Activated naive CD4-positive, alpha-beta T cell (primary cell): Measurements from ENCODE around the gene AKAP17A.
"Not testable (repeated sequence)": the region's sequence is repeated elsewhere in the genome, so short reads cannot be mapped to it uniquely, and the experiment has no call there.

Source experiments
- DNase-seq, 4 experiments: peaks; one replicate each; lab custom pipeline; 2025; lab: John Stamatoyannopoulos, UW

The AKAP17A gene, protein sequence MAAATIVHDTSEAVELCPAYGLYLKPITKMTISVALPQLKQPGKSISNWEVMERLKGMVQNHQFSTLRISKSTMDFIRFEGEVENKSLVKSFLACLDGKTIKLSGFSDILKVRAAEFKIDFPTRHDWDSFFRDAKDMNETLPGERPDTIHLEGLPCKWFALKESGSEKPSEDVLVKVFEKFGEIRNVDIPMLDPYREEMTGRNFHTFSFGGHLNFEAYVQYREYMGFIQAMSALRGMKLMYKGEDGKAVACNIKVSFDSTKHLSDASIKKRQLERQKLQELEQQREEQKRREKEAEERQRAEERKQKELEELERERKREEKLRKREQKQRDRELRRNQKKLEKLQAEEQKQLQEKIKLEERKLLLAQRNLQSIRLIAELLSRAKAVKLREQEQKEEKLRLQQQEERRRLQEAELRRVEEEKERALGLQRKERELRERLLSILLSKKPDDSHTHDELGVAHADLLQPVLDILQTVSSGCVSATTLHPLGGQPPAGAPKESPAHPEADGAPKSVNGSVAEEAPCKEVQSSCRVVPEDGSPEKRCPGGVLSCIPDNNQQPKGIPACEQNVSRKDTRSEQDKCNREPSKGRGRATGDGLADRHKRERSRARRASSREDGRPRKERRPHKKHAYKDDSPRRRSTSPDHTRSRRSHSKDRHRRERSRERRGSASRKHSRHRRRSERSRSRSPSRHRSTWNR

DNA sequence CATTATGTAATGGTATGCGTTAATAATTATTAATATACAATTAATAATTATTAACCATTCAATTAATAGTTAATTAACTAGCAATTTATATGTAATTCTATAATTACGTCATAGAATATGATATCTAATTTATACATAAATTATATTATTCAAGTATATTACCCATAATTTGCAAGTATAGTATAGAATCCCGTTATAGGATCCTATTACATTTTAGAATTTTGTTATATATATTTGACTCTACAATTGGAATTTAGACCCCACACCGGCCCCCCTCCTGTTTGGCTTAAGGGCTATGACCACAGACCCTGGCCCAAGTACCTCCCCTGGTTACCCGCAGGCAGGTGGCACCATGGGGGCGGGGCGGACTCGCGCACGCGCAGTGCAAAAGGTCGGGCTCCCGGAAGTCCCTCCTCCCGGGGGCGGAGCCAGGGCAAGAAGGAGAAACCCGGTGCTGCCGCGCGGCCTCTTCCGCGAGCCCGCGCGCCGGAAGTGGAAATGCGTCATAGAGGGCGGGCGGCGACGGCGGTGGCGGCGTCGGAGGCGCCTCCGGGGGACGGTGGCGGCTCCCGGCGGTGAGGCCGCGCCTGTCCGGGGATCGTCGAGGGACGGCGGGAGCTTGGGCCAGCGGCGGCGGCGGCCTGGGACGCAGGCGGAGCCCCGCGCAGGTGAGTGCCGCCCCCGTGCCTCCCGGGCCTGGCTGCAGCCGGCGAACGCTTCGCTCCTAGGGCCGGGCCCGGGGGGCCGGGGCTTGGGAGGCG lies at the start of gene AKAP17A:
TSS of gene AKAP17A (plus strand) at position 503 of the 761 bp plus-strand sequence. CDS start 1,859 bp downstream, outside the sequence.
- peak; percentile 95 to 98 (median 97) for DNase-seq

DNA sequence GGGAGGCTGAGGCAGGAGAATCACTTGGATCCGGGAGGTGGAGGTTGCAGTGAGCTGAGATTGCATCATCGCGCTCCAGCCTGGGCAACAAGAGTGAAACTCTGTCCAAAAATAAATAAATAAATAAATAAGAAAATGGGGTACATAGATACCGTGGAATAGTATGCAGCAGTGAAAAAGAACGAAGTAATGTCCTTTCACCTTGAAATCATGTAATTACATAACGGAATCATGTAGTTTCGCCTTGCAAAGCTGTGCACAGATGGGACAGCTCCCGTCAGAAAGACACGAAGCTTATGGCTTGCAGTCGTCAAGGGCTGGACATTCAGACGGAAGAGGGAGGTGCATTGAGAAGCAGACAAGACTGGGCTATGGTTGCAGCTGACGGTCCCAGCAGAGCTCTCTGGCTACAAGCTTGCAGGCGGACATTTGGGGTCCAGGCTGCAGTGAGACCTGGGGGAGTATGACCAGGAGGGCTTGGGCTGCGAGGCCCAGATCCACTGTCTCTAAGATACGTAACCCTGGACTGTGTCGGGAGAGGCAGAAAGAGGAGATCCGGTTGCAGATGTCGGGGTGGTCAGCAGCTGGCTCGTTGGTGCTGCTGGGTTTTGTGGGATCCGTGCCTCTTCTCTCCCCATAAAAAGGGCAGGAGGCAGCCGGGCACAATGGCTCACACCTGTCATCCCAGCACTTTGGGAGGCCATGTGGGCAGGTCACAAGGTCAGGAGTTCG lies 48.2 kb upstream of the AKAP17A start:
- no peak for DNase-seq

DNA sequence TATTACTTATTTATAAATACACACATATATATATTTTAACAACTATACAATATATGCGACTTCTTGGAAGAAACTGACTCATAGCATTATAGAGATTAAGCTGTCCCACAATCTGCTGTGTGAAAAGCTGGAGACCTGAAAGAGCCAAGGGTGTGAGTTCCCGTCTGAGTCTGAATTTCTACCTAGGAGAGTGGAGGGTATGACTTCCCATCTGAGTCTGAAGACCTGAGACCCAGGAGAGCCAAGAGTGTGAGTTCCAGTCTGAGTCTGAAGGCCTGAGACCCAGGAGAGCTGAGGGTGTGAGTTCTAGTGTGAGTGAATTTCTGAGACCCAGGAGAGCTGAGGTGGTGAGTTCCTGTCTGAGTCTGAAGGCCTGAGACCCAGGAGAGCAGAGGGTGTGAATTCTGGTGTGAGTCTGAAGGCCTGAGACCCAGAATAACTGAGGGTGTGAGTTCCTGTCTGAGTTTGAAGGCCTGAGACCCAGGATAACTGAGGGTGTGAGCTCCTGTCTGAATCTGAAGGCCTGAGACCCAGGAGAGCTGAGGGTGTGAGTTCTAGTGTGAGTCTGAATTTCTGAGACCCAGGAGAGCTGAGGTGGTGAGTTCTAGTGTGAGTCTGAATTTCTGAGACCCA lies 45.5 kb upstream of the AKAP17A start:
- no peak for DNase-seq

DNA sequence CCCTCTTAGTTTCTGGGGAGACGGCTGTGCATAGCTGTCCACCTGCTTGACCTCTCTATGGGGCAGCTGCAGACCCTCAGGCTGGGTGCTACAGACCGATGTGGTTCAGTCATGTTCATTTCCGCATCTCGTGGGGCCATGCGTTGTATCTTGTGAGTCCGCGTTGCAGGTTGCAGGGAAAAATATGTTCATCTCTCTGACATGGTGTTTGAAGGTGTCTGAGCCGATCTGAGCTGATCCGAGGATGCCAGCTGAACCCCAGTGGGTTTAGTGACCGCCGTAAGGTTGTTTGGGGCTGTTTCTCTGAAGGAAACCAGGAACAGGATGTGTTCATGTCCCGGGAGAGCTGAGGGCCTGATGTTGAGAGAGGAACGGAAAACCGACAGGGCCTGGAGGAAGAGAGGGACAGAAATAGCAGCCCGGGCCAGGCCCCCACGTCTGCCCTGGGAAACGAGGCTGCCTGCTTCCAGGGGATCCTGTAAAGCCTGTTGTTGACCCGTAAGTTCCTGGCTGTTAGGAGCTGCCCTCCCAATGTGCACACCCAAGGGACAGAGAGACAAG lies 44.6 kb upstream of the AKAP17A start:
- no peak for DNase-seq

DNA sequence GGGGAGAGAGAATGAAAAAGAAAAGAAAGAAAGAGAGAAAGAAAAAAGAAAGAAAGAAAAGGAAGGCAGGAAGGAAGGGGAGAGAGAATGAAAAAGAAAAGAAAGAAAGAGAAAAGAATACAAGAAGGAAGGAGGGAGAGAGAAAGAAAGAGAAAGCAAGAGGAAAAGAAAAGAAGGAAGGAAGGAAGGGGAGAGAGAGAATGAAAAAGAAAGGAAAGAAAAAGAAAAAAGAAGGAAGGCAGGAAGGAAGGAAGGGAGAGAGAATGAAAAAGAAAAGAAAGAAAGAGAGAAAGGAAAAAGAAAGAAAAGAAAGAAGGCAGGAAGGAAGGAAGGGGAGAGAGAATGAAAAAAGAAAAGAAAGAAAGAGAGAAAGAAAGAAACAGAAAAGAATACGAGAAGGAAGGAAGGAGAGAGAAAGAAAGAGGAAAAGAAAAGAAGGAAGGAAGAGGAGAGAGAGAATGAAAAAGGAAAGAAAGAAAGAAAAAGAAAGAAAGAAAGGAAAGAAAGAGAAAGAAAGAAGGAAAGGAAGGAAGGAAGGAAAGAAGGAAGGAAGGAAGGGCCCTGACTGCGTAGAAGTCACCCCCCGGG lies 39.4 kb upstream of the AKAP17A start:
- DNase-seq: no peak

DNA sequence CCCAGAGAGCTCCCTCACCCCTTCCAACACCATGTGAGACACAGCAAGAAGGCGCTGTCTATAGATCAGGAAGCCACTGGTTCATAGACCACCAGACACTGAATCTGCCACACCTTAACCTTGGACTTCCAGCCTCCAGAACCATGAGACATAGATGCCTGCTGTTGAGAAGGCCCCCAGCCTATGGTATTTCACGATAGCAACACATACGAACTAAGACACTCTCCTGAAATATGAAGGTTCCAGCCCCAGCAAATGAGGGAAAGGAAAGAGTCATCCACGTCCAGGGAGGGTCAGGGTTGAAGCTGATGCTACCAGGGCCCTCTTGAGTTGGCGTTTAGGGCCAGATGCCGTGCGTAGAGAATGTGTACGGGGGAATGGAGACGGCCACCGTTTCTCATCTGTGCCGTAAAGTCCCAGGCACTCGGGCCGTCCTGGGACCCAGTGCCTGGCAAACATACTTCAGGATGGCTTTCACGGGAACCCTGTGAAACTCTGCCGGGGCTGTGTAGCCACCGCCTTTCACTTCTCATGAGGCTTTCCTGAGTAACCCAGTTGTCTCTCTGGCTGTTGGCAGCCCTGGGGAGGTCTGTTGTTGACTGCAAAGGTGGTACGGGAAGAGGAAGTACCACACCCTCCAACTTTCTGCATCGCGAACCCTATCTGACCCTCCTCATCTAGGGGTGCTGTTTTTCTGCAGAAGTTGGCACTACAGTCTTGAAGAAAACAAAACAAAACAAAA lies 36.8 kb upstream of the AKAP17A start:
- DNase-seq: peak in 2 of 4 experiments; percentile 58 to 59

DNA sequence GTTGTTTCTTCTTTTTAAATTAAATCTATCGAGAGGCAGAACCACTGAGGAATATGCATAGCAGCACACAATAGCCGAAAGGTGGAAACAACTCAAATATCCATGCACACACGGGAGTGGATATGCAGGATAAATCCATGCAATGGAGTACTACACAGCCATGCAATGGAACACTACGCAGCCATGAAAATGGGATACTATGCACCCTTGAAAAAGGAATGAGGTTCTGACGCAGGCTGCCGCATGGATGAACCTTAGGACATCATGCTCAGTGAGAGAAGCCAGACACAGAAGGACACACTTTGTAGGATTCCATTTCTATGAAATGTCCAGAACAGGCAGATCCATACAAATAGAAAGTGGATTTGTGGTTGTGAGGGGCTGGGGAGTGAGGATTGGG lies 36.0 kb upstream of the AKAP17A start:
- no peak for DNase-seq

DNA sequence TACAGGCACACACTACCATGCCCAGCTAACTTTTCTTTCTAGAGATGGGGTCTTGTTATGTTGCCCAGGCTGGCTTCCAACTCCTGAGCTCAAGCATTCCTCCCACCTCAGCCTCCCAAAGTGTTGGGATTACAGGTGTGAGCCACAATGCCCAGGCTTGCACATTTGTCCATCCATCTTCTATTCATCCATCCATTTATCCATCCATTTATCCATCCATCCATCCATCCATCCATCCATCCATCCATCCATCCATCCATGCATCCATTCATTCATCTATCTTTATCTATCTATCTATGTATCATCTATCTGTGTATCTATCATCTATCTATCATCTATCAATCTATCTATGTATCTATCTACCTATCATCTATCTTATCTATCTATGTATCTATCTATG lies 34.0 kb upstream of the AKAP17A start:
- DNase-seq: not testable (repeated sequence)

DNA sequence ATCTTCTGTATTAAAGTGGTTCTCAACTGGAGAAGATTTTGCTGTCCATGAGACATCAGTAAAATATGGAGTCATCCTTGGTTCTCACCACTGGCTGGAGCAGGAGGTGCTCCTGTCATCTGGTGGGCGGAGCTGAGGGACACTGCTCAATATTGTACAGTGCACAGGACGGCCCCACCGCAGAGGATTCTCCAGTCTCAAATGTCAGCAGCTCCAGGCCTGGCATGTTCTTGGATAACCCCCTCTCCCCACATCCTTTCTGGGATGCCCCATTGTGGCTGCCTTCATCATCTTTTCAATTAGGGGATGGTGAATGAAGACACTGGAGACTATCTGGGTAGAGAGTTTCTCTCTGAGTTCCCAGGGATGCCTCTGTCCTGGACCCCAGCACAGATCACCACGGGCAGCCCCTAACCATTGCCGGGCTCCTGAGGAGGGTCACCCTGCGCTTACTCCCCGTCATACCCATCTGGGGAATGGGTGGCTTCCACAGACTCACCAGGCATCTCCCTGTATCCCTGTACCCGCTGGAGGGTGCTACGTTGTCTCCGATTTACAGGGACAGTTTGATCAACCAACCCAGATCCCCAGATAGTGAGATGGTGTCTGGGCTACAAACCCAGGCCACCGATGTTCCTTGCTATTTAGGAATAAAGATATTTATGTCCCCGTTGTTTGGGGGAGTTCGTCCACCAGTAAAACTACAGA lies 32.5 kb upstream of the AKAP17A start:
- no peak for DNase-seq

DNA sequence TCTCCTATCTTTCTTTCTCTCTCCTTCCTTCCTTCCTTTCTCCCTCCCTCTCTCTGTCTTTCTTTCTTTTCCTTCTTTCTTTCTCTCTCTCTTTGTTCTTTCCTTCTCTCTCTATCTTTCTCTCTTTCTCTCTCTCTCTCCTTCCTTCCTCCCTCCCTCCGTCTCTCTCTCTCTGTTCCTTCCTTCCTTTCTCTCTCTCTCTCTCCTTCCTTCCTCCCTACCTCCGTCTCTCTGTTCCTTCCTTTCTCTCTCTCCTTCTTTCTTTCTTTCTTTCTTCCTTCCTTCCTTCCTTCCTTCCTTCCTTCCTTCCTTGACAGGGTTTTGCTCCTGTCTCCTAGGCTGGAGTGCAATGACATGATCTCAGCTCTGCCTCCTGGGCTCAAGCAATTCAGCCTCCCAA lies 30.2 kb upstream of the AKAP17A start:
- DNase-seq: no peak

DNA sequence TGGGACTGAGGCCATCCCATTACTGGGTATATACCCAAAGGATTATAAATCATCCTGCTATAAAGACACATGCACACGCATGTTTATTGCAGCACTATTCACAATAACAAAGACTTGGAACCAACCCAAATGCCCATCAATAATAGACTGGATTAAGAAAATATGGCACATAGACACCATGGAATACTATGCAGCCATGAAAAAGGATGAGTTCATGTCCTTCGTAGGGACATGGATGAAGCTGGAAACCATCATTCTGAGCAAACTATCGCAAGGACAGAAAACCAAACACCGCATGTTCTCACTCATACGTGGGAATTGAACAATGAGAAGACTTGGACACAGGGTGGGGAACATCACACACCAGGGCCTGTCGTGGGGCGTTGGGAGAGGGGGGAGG lies 27.3 kb upstream of the AKAP17A start:
- not testable (repeated sequence) for DNase-seq

DNA sequence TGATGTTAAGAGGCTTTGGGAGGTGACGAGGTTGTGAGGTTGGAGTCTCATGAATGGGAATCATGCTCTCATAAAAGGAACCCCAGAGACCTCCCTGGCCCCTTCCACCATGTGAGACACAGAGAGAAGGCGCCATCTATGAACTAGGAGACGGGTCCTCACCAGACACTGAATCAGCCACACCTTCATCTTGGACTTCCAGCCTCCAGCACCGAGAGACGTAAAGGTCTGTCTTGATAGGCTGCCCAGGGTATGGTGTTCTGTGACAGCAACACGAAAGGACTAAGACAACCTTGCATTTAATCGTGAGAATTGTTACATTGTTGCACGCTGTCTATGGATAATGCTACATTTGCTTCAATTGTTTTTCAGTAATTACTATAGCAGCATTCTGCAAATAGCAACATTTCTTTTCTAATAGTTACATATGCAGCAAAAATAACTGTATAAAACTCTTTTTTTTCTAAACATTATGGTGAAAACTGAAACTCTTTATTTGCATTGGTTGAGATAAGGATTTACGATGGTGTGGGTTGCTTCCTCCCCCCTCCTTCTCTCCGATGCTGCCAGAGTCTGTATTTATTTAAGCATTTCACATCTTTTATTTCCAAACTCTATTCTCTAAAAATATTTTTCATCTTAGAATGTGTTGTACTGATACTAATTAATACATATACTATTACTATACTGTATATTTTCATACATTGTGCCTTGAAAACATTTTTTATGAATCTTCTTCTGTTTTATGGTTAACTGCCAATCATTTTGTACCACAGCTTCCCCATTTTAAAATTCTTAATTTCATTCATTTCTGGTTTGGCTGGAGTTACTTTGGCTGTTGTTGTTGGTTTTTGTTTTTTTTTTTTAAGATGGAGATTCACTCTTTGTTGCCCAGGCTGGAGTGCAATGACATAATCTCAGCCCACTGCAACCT lies 26.4 kb upstream of the AKAP17A start:
- no peak for DNase-seq

DNA sequence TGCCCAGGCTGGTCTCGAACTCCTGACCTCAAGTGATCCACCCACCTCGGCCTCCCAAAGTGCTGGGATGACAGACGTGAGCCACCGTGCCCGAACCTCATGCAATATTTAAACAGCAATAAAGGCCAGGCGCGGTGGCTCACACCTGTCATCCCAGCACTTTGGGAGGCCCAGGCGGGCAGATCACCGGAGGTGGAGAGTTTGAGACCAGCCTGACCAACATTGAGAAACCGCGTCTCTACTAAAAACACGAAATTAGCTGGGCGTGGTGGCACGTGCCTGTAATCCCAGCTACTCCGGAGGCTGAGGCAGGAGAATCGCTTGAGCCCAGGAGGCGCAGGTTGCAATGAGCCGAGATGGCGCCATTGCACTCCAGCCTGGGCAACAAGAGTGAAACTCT lies 17.2 kb upstream of the AKAP17A start:
- not testable (repeated sequence) for DNase-seq

DNA sequence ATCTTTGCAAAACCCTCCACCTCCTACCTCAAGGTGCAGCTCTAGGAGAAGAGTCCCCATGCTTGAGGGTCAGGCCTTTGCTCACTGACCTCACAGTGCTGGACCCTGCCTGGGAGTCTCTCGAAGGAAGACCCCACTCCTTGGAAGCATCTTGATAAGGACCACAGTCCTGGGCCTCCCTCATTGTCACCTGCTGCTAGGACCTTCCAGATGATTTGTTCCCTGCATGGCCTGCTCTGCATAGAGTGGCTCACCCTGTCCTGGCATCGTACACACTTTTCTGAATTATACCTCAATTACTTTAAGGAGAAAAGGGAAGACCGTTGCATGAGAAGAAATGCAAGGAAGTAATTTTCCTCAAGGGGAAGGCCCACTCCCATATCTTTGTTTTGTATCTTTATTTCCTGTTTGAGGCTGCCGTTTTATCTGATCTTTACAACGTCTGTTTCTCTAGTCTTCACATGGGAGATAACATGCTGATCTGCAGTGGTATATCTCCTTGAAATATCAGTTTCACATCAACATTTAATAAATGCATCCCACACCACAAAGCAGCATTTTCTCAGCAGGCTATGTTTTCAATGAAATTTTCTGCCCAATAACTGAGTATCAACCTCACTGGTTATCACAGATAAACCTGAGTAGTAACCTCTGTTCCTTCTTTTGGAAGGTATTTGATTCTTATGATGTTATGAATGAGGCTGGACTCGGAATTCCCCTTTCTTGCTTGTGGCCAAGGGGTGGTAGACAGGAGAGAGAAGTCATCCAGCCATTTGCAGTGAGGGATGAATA lies 15.0 kb upstream of the AKAP17A start:
- no peak for DNase-seq

DNA sequence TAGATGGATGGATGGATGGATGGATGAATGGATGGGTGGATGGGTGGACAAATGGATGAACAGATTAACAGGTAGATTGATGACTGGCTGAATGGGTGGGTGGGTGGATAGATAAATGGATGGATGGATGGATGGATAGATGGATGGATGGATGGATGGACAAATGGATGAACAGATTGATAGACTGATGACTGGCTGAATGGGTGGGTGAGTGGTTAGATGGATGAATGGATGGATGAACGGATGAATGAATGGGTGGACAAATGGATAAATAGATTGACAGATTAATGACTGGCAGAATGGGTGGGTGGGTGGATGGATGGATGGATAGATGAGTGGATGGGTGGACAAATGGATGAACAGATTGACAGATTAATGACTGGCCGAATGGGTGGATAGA lies 13.6 kb upstream of the AKAP17A start:
- no peak for DNase-seq

DNA sequence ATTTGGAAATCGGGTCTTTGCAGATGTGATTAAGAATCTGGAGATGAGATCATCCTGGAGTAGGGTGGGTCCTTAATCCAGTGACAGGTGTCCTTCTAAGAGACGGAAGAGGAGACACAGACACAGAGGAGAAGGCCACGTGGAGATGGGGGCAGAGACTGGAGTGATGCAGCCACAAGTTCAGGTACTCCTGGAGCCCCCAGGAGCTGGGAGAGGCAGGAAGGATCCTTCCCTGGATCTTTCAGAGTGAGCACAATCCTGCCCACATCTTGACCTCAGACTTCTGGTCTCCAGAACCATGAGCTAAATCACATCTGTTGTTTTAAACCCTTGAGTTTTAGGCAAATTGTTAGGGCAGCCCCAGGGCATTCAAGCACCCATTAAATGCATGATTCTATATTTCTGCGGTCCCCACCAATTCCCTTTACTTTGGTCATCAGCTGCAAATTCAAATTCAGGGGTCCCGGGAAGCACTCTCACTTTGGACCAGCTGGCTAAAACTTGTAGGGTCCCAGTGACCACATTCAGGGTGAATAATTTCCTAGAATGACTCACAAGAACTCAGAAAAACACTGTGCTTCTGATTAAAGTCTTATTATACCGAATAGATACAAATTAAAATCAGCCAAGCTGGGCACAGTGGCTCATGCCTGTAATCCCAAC lies 12.8 kb upstream of the AKAP17A start:
- DNase-seq: no peak

DNA sequence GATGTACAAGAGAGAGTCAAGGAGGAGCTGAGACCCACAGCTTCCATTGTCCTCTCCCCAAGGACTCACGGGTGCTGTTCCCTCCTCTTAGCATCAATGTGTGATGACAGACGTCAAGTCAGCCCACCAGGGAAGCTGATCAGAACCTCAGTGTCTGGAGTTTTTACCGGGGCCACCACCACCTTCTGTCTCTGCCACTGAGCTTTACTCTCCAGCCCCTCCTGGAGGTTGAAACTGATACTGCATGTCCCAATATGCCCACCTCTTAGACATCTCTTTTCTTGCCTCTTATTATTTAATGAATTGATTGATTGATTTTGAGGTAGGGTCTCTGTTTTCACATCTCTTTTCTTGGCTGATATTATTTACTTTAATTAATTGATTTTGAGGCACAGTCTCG lies 10.3 kb upstream of the AKAP17A start:
- DNase-seq: peak; percentile 11 to 42 (median 24)
